GM18508 (cell line): ENCODE data around the gene ANKS1A.

Source experiments
- ATAC-seq: cut with Tn5 transposase; IDR thresholded peaks from one replicate; pipeline ENCODE4 v1.9.1; 2021; ENCODE audit warnings: moderate number of reproducible peaks; ENCODE audit not compliant: insufficient read depth, unreplicated experiment

ANKS1A gene

DNA sequence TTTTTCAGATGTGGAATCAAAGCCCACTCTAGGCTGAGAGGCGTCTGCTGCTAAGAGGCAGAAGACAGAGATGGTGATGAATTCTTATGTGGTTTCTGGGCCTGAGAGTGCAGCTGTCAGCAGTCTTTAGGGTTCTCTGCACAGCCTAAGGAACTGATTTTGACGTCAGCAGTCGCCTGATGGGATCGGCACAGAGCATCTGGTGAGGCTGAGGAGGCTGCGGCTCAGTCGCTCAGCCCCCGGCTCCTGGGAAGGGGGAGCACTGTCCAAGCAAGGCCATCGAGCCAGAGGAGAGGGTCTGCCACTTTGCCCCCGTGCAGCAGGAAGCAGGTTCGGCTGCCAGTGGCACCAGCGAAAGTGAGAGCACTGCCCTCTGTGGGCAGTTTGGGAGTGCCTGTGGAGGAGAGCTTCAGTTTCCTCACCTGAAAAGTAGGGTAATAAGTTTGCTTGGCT lies 159.6 kb downstream of the ANKS1A start:
- ATAC-seq: no peak

DNA sequence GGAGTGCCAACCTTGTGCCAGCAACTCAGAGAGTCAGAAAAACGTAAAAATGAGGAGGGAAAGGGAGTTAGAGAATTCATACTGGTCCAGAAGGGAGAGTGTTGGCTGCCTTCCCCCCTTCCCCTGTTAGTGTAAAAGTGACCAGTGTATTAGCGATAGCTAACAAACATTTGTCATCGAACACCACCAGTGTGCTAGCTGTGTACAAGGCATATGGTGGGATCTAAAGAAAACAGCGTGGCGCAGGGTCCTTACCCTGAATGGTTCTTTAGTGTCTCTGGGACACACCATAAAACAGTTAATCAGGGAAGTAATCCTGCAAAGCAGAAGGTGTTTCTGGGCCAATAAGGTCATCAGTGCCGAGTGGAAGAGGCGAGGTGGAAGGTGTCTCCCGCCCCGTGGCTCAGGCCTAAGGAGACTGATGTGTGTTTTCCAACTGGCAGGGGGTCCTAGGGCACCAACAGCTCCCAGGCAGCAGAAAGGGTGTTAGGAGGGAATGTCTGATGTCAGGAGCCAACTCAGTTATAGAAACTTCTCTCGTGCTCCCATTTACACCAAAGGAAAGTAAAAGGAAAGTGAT lies 160.2 kb downstream of the ANKS1A start:
- no peak for ATAC-seq

DNA sequence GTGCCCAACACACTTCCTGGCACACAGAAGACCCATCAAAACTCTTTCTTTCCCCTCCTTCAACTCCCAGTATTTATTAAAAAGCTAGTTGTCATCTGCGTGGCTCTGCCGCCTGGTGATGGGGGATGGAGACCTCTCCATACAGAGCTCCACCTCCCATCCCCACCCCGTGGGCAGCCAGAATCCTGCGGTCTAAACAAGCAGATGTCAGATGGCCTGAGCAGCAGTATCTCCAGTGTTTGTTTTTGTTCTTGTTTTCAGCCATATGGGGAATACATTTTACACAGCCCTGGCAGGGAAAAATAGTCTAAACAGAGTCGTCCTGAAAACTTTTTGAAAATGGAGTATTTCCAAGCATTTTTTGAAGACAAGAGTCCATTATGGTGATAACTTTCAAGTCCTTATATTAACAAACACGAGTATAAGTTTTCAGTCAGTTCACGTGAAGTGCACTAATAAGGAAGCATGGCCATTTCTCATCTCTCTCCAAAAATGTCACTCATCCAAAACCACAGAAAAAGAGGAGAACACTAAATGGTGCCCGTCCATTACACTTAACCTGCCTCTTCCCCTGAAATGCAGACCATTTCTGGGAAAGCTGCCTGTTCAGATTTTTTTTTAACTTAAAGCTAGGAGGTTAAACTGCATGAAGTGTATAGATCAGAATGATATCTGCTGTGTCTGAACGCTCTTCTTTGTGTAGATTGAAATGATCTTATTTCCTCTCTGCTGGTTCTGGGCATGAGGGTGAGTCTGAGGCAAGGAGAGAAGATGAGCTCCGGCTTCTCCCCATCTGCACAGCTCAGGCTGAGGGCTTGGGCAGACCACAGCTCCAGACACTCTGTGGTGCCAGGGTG lies 161.1 kb downstream of the ANKS1A start:
- ATAC-seq: no peak

DNA sequence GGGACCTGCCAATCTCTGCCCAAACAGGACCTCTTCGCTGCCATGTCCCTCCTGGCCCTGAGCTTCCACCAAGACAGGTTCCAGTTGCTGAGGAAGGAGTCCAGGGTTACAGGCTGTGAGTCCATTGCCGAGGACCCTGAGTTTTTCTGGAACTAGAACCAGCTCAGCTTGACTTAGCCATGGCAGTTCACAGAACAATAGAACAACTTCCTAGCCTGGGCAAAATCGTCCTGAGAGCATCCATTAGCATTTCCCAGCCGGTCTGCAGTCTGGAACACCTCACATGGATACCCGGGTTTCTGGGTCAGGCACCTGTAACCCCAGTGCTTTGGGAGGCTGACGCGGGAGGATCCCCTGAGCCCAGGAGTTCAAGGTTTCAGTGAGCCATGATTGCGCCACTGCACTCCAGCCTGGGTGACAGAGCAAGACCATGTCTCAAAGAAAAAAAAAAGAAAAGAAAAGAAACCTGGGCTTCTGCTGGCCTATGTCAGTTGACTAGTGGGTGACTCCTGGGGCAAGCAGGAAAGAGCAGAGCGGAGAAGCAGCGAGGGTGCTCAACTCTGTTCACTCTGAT lies 161.8 kb downstream of the ANKS1A start:
- ATAC-seq: no peak

DNA sequence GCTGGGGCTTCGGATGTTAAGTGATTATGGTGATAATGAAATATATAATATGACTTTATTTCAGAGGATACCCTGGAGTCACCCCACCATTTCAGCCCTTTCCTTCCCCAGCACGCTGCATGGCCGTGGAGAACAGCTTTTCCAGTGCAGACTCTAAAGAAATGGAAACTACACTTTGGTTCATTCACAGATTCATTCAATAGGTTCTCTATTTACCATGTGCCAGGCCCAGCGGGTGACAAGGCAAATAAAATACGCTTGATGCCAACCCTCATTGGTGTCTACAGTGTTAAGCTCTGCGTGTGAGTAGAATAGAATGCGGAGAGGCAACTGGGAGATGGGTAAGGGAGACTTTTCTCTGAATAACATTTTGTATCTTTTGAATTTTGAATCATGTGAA lies 162.3 kb downstream of the ANKS1A start:
- no peak for ATAC-seq

DNA sequence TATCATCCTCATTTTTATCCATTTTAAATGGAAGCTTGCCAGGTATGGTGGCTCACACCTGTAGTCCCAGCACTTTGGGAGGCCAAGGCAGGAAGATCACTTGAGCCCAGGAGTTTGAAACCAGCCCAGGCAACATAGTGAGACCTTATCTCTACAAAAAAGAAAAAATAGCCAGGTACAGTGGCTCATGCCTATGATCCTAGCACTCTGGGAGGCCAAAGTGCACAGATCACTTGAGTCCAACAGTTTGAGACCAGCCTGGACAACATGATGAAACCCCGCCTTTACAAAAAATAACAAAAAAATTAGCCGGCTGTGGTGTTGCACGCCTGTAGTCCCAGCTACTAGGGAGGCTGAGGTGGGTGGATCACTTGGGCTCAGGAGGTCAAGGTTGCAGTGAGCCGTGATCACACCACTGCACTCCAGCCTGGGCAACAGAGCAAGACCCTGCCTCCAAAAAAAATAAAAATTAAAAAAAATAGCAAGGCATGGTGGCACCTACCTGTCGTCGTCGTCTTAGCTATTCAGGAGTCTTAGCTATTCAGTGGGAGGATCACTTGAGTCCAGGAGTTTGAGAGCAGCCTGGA lies 163.0 kb downstream of the ANKS1A start:
- no peak for ATAC-seq

DNA sequence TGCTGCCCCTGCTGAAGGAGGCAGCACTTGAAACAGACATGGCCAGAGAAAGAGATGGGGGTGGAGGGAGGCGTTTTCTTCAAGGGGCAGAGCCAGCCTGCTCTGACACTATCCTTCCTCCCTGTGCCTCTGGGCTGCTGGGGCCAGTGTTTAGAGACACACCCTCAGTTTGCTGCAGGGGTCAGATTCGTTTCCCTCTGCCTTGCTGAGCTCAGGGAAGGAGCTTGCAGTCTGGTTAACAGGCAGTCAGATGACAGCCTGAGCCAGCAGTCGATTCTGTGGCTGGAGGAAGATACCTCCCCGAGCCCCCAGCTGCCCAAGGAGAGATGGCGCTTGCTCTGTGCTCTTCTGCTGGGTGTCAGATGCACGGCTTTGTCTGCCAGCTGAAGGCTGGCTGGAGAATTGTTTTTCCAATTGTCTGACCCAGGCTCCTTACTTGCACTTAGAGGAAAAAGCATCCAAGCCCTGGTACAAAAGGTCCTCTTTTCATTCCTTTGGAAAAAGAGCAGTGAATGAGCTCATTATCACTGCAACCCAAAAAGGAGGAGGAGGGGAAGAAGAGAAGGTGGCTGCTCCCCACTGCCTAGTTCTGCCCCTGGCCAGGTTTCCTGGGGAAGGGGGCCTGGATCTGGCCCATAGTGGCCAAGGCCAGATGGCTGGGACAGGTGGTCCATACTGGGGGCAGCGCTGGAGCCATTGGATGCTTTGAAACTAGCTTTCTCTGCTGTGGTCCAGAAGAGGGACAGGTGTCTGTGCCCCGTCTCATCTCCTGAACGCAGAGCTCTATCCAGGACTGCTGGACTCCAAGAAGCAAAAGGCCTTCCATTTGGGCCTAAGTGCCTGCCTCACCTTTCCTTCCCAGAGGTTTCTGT lies 163.9 kb downstream of the ANKS1A start:
- ATAC-seq: no peak

DNA sequence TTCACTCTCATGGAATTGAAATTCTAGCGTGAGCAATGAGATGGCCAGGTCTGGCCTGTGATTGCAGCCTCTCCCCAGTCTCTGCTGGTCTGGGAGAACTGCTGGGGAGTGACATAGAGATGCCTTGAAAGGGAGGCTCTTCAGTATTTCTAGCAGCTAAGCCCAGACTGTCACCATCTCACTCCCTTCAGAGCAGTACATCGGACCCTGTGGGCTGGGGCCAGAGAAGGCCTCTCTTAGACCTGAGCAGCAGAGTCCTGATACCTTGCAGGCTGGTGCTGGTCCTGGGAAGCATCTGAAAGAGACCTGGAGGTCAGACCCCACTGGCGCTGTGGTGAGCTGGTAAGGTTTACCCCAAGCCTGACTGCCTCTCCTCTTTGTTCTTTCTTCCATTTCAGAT lies 164.6 kb downstream of the ANKS1A start:
- no peak for ATAC-seq

DNA sequence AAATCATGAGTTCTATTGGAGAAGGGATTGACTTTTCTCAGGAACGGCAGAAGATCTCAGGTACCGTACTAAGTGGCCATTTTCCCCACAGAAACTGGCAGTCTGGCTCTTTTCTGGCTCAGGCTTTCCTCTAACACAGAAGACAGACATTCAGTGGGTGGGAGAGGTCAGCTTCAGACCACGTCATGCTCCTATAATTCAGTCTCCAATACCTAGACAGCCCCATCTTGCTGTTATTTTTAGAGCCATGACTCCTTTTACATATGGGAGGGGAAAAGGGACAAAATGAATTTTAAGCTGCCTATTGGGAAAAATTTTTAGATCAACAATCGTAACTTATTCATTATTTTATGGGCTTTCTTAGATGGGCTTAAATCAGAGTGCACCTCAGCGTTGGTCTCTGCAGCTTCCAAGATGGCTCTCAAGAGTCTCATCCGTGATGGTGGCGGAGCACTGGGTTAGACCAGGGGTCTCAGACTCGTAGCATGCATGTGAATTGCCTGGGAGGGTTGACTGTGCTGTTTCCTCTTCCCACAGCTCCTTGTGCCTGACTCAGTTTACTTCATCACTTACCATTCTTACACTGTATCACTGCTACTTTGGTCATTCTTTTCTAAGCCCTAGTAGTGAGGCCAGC lies 165.2 kb downstream of the ANKS1A start:
- no peak for ATAC-seq

DNA sequence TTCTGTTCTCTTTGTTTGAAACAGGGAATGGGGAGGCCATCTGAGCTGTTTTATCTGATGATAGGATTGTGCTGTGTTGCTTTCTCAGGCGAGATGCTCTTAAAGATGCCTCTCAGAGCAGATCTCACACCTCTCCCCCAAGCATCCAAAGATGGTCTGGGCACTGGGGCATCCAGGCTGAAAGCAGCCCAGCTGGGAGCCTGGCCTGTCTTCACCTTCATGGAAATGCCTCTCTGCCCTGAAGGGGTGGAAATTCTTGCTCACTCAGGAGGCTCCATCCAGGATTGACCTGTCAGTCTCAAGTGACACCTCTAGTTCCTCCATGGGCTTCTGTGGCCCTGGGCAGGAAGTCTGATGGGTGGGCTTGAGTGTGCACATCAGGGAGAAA lies 165.7 kb downstream of the ANKS1A start:
- no peak for ATAC-seq

DNA sequence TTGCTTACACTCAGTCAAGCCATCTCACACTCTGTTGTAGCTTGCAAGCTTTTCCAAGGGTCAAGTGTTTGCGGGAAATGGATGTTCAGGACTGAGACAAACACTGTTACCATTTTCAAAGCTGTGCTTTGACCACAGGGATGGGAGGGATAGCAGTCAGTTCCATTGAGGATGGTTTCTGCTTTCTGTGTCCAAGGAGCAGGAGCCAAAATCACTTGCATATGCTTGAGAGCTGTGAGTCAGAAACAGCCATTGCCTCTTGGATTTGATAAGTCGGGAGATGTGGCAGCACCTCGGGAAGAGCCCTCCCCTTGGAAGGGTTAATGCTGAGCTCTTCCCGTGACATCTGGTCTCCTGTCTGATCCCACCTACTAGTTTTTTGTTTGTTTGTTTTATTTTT lies 166.8 kb downstream of the ANKS1A start:
- ATAC-seq: no peak

DNA sequence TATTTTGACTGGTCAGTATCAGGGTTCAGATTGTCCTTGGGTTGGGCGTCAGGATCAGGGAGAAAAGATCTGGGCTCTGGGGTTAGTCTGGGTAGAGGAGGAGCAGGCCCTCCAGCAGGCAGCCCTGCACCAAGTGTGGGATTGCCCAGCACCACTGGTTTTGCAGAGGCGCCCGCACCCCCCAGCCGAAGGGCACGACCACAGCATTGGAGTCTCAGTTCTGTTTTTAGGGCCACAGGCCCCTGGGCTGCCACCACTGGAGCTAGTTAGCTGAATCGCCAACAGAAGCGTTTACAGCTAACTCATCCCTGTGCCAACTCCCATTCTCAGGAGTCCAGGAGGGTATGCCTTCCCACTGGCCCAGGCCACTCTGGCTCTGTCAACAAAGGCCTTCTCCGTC lies 167.9 kb downstream of the ANKS1A start:
- ATAC-seq: no peak

DNA sequence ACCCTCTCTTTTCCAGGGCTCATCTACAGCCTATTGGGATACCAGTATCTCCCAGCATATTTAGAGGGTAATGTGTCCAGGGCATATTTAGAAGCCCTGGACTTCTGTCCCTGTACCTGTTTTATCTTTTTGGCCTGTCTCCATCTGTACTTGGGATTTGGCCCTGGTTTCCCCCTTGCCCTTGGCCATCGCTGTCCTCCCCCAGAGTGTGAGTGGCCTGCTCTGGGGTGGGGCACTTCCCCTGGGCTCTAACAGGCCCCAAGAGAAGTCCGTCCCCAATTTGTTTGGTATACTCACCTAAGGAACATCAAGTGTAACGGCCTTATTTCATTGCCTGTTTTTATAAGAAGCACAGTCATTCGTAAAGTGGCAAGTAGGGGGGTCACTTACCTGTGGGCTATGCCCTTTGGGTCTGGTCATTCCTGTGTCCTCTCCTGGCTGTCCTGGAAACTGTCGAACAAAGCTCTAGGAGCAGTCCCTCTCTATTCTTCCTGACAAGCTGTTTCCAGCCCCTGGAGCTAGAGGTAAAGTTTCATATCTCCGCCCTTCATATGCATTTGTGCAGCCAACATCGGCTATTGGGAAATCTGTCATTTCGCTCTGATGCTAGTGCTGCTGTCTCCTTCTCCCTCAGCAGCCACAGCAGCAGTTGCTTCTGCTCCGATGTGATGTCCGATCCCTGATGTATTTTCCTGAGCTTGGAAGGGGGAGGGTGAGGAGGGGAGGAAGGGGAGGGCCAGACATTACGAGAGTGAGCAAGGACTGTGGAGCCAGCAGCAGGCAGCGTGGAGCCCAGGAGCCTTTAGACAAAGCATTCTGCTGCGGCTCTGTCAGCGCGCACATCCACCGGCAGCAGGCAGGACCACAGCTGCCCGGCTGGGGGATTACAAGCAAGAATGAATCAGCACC lies 168.6 kb downstream of the ANKS1A start:
- ATAC-seq: no peak

DNA sequence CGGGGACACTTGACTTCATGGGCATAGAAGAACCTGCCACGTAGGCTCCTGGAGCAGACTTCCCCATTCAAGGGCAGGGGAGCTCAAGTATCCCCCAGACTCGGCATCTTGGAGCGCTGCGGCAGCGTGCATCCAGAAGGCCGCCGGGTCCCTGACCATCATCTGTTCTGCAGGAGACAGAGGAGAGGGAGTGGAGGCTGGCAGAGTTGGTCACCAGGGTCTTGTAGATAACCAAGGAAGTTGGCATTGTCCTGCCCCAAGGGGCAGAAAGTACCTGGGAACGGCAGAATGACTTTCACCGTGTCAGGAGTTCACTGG lies 169.3 kb downstream of the ANKS1A start:
- ATAC-seq: no peak

DNA sequence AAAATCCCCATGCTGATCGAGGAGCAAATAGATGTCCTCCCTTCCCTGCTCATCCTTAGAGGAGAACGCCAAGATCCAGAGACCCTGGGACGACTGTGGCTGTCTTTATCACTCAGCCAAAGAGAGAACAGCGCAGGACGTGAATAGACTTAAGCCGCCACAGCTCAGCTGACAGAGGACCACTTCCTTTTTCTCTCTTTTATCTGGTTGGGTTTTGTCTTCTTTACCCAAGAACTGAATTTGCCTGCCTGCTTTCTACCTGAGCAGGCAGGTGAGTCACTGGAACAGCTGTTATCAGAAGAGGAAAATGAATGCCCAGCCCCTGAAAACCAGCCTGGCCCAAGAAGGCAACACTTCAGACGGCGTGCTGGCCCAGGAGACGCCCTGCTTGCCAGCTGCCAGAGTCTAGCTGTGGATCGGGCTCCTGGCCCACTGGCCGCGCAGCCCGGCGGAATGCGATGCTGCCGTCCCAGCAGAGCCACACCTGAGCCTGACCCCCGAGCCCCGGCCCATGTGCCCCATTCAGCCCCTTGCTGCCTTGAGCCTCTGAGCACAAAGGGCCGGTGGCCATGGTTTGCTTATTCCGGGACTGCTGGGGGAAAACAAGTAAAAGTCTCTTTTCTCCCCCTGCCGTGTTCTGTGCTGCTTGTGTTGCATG lies 169.9 kb downstream of the ANKS1A start:
- no peak for ATAC-seq

DNA sequence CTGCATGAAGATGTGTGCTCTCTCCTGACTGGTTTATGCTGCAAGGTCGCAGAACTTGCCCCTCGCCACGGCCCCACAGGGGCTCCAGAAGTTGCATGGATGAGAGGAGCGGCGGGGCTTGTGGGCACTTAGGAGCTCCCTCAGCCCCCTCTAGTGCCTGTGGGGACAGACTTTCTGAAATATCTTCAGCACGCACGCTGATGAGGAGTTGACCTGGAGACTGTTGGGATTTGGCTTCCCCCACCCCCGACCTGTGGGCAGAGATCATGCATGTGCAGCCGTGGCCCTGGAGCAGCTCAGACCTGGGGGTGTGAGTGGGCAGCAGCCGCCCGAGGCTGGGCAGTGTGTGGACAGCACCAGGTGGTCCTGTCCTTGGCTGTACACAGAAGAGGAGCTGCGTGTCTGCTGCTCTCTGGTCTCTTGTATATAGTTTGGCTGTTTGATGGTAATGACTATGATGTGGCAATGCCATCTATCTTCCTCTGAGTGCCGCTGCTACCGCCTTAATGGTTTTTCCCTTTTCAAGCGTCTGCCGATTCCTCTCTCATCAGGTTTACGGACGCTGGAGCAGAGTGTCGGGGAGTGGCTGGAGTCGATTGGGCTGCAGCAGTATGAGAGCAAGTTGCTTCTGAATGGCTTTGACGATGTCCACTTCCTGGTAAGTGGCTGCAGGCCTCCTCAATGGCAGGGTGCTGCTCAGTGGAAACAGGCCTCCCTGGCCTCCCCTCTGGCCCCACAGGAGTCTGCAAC lies 170.7 kb downstream of the ANKS1A start:
- ATAC-seq: no peak

DNA sequence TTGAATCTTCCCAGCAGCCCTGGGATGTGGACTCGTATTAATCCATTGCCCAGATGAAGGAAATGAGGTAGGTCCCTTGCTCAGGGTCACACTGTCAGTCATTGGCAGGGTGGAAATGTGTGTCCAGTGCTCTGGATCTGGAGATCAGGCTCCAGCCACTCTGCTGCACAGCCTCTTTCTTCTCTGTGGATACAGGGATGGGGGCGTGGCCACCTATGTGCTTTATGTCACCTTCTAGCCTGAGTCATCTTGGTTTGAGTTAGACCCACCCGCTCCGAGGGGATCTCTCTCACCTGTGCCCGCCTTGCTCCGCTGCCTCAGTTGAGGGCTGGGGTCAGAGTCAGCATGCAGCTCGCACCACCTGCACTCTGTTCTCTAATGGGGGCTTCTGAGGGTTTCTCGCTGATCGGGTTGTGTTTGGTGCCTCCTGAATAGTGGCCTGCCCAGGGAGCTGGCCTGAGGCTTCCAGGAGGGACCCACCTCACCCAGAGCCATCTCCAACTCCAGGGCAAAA lies 172.1 kb downstream of the ANKS1A start:
- no peak for ATAC-seq
